GM18861 (cell line): ENCODE measurements around the gene FBXO36.

Experiments
- ATAC-seq: cut with Tn5 transposase; IDR thresholded peaks from one replicate; pipeline ENCODE4 v1.9.1; 2021; ENCODE audit not compliant: unreplicated experiment

The FBXO36 gene

DNA sequence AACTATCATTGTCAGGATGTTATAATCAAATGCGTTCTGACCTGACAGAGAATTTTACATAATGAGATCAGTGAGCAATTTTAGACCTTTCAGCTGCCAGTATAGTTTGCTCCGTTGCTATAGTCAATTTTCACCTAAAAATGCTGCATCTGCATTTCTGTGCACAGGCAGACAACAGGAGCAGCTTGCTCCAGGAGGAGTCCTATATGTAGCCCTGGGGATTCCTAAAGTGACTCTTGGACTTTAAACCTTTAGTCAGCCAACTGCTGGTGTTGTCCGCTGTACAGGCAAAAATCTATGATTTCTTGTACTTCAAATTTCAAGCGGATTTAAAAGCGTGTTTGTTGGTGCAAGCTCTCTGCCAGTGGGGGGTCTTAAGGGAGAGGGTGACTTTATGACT lies 120.7 kb downstream of the FBXO36 start:
- ATAC-seq = no peak

- ATAC-seq = no peak
Measured at GRCh38 chr2:230043461-230043860, 121.2 kb downstream of the FBXO36 start.

DNA sequence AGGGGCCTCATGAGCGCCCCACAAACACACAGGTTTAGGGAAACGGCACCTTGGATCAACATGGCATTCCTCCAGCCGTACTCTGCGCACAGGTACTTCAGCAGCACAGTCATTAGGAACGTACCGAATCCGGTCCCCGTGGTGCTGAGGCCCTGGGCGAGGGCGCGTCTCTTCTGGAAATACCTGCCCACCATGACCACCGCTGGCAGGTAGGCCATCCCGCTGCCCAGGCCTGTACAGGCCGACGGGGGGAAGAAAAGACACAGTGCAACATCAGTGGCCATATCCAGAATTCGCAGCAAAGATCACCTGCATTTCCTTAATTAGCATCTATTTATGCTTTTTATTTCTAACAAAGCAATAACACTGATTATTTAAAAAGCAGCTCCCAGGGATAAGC lies 124.2 kb downstream of the FBXO36 start:
- ATAC-seq = no peak

- ATAC-seq = no peak
Measured at GRCh38 chr2:230048010-230048671, 125.8 kb downstream of the FBXO36 start.

GRCh38 chr2:230050136-230050535 lies 127.8 kb downstream of the FBXO36 start:
- ATAC-seq = no peak

- ATAC-seq = no peak
Measured at GRCh38 chr2:230052299-230052698, 130.0 kb downstream of the FBXO36 start.

- no peak for ATAC-seq
Measured at GRCh38 chr2:230053753-230054478, 131.6 kb downstream of the FBXO36 start.

GRCh38 chr2:230060672-230061293 lies 138.5 kb downstream of the FBXO36 start:
- no peak for ATAC-seq
